IMR-90 (cell line): ENCODE measurements around the gene MICU1.

Experiments
- BHLHE40 ChIP-seq: fragments of 150-350 bp; IDR thresholded peaks from 2 replicates; pipeline ENCODE4 v1.6.1; 2016; ENCODE audit warnings: mild to moderate bottlenecking, low read depth, low read length
- CTCF ChIP-seq: conservative IDR thresholded peaks from 2 replicates; pipeline ENCODE4 v1.5.1; 2012; ENCODE audit warnings: mild to moderate bottlenecking, low read depth, low read length, improper control_type of control experiment
- MAZ ChIP-seq: IDR thresholded peaks from 2 replicates; pipeline ENCODE4 v1.6.1; 2012; ENCODE audit warnings: low read depth, mild to moderate bottlenecking, low read length, improper control_type of control experiment, moderate library complexity, borderline replicate concordance
- MXI1 ChIP-seq: IDR thresholded peaks from 2 replicates; pipeline ENCODE4 v1.6.1; 2012; ENCODE audit warnings: low read depth, mild to moderate bottlenecking, low read length, moderate library complexity, borderline replicate concordance

- TF ChIP-seq CTCF, result no peak
- no peak for TF ChIP-seq MAZ
- TF ChIP-seq BHLHE40, result no peak
- no peak for TF ChIP-seq MXI1
Observed at GRCh38 chr10:72503694-72504438, 122.0 kb downstream of the MICU1 start.
